ENCODE results near the gene OR4F6.

The OR4F6 gene

DNA sequence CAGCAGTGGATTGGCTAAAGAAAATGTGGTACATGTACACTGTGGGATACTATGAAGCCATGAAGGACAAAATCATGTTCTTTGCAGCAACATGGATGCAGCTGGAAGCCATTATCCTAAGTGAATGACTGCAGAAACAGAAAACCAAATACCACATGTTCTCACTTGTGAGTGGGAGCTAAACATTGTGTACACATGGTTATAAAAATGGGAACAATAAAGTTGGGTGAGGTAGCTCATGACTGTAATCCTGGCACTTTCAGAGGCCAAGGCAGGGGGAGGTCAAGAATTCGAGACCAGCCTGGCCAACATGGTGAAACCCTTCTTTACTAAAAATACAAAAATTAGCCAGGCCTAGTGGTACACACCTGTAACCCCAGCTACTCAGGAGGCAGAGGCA lies 3.6 kb upstream of the OR4F6 start:
- no peak for DNase-seq (ENCODE audit: low read depth)
- TF ChIP-seq, protein P1, sequence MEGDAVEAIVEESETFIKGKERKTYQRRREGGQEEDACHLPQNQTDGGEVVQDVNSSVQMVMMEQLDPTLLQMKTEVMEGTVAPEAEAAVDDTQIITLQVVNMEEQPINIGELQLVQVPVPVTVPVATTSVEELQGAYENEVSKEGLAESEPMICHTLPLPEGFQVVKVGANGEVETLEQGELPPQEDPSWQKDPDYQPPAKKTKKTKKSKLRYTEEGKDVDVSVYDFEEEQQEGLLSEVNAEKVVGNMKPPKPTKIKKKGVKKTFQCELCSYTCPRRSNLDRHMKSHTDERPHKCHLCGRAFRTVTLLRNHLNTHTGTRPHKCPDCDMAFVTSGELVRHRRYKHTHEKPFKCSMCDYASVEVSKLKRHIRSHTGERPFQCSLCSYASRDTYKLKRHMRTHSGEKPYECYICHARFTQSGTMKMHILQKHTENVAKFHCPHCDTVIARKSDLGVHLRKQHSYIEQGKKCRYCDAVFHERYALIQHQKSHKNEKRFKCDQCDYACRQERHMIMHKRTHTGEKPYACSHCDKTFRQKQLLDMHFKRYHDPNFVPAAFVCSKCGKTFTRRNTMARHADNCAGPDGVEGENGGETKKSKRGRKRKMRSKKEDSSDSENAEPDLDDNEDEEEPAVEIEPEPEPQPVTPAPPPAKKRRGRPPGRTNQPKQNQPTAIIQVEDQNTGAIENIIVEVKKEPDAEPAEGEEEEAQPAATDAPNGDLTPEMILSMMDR (IDR thresholded peaks at IDR 0.05; ENCODE audit: low read depth, low read length): no peak
- TF ChIP-seq POLR2A (IDR thresholded peaks at IDR 0.05; ENCODE audit: extremely low read depth, insufficient read length) (no peak), MYC (IDR thresholded peaks at IDR 0.05; ENCODE audit: low read depth, low read length) (no peak)
- TF ChIP-seq, protein P2, sequence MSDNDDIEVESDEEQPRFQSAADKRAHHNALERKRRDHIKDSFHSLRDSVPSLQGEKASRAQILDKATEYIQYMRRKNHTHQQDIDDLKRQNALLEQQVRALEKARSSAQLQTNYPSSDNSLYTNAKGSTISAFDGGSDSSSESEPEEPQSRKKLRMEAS (IDR thresholded peaks at IDR 0.05; ENCODE audit: low read depth, low read length): no peak
- H3K4me3 ChIP-seq (ENCODE audit: low read depth, low read length): no peak overlapping the region

DNA sequence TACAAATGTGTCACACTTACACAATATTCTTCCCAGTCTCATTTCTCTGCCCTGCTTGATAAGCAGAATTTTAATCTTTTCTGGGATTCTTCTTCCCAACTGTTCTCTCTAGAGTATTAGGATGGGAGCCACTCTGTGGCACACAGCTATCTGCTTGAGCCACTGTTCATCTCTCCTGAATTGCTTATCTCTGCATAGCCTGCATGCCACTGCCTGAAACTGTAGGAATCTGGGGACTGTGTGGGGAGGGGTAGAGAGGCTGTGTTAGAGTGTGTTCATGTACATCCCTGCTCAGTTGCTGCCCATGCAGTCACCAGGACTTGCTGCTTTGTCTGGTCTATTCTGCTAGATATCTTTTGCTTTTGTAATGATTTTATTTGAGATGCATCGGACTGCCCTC lies 2.3 kb upstream of the OR4F6 start:
- TF ChIP-seq, protein P1 (IDR thresholded peaks at IDR 0.05; ENCODE audit: low read depth, low read length): no peak
- TF ChIP-seq MYC (IDR thresholded peaks at IDR 0.05; ENCODE audit: low read depth, low read length): no peak
- H3K4me3 ChIP-seq (ENCODE audit: low read depth, low read length): no peak overlapping the region
- DNase-seq (ENCODE audit: low read depth): no peak

DNA sequence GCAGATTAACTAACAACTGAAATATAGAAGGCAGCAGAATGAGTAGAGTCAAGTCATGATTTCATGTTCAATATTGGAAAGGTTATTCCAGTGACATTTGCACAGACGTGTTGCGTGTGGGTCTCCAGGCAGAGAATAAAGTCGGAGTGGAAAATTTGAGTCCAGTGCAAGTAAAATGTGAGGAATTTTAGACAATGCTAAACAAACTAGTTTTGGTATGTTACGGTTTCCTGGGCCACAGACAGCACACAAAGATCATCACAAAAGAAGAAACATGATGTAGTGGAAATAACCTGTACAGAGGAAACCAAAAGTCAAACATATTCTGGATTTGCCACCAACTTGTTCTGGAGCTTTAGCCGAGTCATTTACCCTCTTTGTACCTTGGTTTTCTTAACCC lies 367 bp downstream of the OR4F6 start:
- DNase-seq (ENCODE audit: low read depth): no peak
- no peak for TF ChIP-seq MYC (IDR thresholded peaks at IDR 0.05; ENCODE audit: low read depth, low read length)
- no peak for TF ChIP-seq POLR2A (IDR thresholded peaks at IDR 0.05; ENCODE audit: extremely low read depth, insufficient read length)
- TF ChIP-seq, protein P1 (IDR thresholded peaks at IDR 0.05; ENCODE audit: low read depth, low read length): no peak
- TF ChIP-seq, protein P2 (IDR thresholded peaks at IDR 0.05; ENCODE audit: low read depth, low read length): no peak
- no peak overlapping the region for H3K4me3 ChIP-seq (ENCODE audit: low read depth, low read length)

DNA sequence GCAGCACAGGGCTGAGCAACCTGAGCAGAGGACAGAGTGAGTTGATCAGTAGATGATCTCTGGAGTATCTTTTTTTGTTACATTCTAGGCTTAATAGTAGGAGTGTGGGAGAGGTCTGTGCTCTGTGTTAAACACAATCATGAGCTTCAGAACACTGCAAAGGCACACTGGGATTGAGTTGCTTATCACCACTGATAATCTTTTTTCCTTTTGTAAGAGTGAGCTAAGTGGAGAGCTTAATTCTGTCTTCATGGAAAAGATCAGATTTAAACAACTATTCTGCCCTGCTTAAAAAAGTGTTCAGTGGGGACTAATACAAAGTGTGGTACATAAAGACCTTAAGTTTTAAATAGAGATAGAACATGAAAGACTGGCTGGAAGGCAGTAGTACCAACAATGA lies 1.1 kb downstream of the OR4F6 start:
- DNase-seq (ENCODE audit: low read depth): no peak
- no peak overlapping the region for H3K4me3 ChIP-seq (ENCODE audit: low read depth, low read length)
- TF ChIP-seq, protein P1 (IDR thresholded peaks at IDR 0.05; ENCODE audit: low read depth, low read length): no peak
- TF ChIP-seq MYC (IDR thresholded peaks at IDR 0.05; ENCODE audit: low read depth, low read length) (no peak), POLR2A (IDR thresholded peaks at IDR 0.05; ENCODE audit: extremely low read depth, insufficient read length) (no peak)
- TF ChIP-seq, protein P2 (IDR thresholded peaks at IDR 0.05; ENCODE audit: low read depth, low read length): no peak

DNA sequence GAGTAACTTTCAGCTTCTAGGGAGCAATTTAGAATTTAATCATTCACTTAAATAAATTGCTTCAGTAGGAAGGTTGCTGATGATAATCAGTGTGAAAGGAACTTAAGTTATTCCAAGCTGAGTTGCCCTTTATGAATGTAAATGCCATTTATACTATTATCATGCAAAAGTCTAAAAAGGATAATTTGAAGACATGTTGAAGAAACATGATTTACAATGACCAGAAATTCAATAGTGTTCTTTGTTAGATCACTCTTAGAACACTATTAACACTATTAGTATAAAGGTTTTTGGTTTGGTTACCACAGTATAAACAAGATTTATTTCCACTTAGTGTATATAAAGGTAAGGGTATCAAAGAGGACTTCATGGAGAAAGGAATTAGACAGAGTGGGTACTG lies 1.6 kb downstream of the OR4F6 start:
- no peak overlapping the region for H3K4me3 ChIP-seq (ENCODE audit: low read depth, low read length)
- TF ChIP-seq, protein P2 (IDR thresholded peaks at IDR 0.05; ENCODE audit: low read depth, low read length): no peak
- TF ChIP-seq POLR2A (IDR thresholded peaks at IDR 0.05; ENCODE audit: extremely low read depth, insufficient read length) (no peak), MYC (IDR thresholded peaks at IDR 0.05; ENCODE audit: low read depth, low read length) (no peak)
- TF ChIP-seq, protein P1 (IDR thresholded peaks at IDR 0.05; ENCODE audit: low read depth, low read length): no peak
- DNase-seq (ENCODE audit: low read depth): no peak

Measured in NB4 (cell line).